ENCODE measurements around the gene CHORDC1.
A peak's percentile ranks its signal among the peaks of the same experiment; 100 is the strongest.

Gene CHORDC1

GRCh38 chr11:90222459-90223247, at the start of gene CHORDC1:
CHORDC1 (minus strand) TSS chr11:90223049; CDS start chr11:90222954, 95 bp downstream.
- peak; percentile 95 for DNase-seq

- DNase-seq, result no peak
Measured at GRCh38 chr11:90257158-90257525, 34.3 kb upstream of the CHORDC1 start.

- no peak for DNase-seq
Measured at GRCh38 chr11:90256404-90257157, 33.7 kb upstream of the CHORDC1 start.

GRCh38 chr11:90254065-90254464, 31.2 kb upstream of the CHORDC1 start:
- DNase-seq, result no peak

GRCh38 chr11:90252053-90252452, 29.2 kb upstream of the CHORDC1 start:
- no peak for DNase-seq

GRCh38 chr11:90251599-90251998, 28.8 kb upstream of the CHORDC1 start:
- DNase-seq, result no peak

GRCh38 chr11:90250970-90251369, 28.1 kb upstream of the CHORDC1 start:
- DNase-seq, result peak in 1 of 2 experiments; percentile 29

GRCh38 chr11:90246468-90246867, 23.6 kb upstream of the CHORDC1 start:
- DNase-seq, result no peak

- DNase-seq, result no peak
Measured at GRCh38 chr11:90243534-90243933, 20.7 kb upstream of the CHORDC1 start.

GRCh38 chr11:90242894-90243416, 20.1 kb upstream of the CHORDC1 start:
- DNase-seq, result no peak

GRCh38 chr11:90241414-90241813, 18.6 kb upstream of the CHORDC1 start:
- no peak for DNase-seq

- peak; percentile 62 to 73 for DNase-seq
Measured at GRCh38 chr11:90239967-90240636, 17.3 kb upstream of the CHORDC1 start.

GRCh38 chr11:90237004-90237403, 14.2 kb upstream of the CHORDC1 start:
- DNase-seq, result no peak

- DNase-seq, result no peak
Measured at GRCh38 chr11:90235526-90235925, 12.7 kb upstream of the CHORDC1 start.

- no peak for DNase-seq
Measured at GRCh38 chr11:90234977-90235376, 12.1 kb upstream of the CHORDC1 start.

GRCh38 chr11:90229791-90230190, 6.9 kb upstream of the CHORDC1 start:
- DNase-seq, result no peak

- no peak for DNase-seq
Measured at GRCh38 chr11:90228056-90228455, 5.2 kb upstream of the CHORDC1 start.

- DNase-seq, result no peak
Measured at GRCh38 chr11:90223248-90223585, 368 bp upstream of the CHORDC1 start.

GRCh38 chr11:90221803-90222458, 918 bp downstream of the CHORDC1 start:
- DNase-seq, result no peak

GRCh38 chr11:90220391-90220790, 2.5 kb downstream of the CHORDC1 start:
- no peak for DNase-seq

- DNase-seq, result no peak
Measured at GRCh38 chr11:90219438-90219837, 3.4 kb downstream of the CHORDC1 start.

- no peak for DNase-seq
Measured at GRCh38 chr11:90218606-90219005, 4.2 kb downstream of the CHORDC1 start.

GRCh38 chr11:90216611-90217010, 6.2 kb downstream of the CHORDC1 start:
- no peak for DNase-seq
